ENCODE data around the gene TSPOAP1.

DNA sequence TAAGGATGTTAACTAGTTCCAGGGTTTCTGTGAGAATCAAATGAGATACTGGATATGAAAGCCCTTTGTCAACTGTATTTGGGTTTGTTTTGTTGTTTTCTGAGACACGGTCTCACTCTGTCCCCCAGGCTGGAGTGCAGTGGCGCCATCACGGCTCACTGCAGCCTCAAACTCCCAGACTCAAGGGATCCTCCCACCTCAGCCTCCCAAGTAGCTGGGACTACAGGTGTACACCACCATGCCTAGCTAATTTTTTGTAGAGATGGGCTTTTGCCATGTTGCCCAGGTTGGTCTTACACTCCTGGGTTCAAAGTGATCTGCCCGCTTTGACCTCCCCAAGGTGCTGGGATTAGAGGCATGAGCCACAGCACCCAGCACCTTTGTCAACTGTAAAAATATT, 14.5 kb upstream of the TSPOAP1 start:
- no peak for TF ChIP-seq POLR2AphosphoS5 (IDR thresholded peaks at IDR 0.05; ENCODE audit: low read depth, low read length)
- no peak for TF ChIP-seq POLR2A (IDR thresholded peaks at IDR 0.05; ENCODE audit: low read depth, low read length)
- TF ChIP-seq TAF1 (IDR thresholded peaks at IDR 0.05; ENCODE audit: borderline replicate concordance, low read depth, low read length): no peak

All from GM12892 (cell line).